Spleen (tissue), 7 donors: ENCODE results near the gene MOB3A.

ENCODE experiments used
- POLR2A ChIP-seq, 3 donors: fragments of 450-650 bp; IDR thresholded peaks; one replicate each; pipeline ENCODE4 v1.5.1; 2017; ENCODE audit warnings: antibody characterized with exemption in 3 of 3, mild to moderate bottlenecking in 1 of 3
- POLR2AphosphoS5 ChIP-seq, 3 donors: sonication (generic); formaldehyde crosslinking; IDR thresholded peaks; one replicate each; pipeline ENCODE4 v1.5.1; 2017; ENCODE audit warnings: antibody characterized with exemption in 3 of 3
- TF ChIP-seq, protein P1 (sequence below), 11 experiments: fragments of 200-600 bp in 7 of 11; fragments of 450-650 bp in 4 of 11; sonication (generic) in 4 of 11; IDR thresholded peaks in 8 of 11; conservative IDR thresholded peaks in 3 of 11; 1 replicate in 7 of 11; 2 replicates in 4 of 11; pipeline versions ENCODE4 v1.4.0 to v1.8.0; 2016 to 2021; ENCODE audit warnings: antibody characterized with exemption in 11 of 11, inconsistent platforms in 4 of 11, mild to moderate bottlenecking in 1 of 11
- donor health status: DM: no; HTN: no; CAD: no; lungs with moderate emphysema.
- donor health status: DM: no; HTN: no; CAD: no.
- donor health status: DM: no; HTN: no; CAD: no.

DNA sequence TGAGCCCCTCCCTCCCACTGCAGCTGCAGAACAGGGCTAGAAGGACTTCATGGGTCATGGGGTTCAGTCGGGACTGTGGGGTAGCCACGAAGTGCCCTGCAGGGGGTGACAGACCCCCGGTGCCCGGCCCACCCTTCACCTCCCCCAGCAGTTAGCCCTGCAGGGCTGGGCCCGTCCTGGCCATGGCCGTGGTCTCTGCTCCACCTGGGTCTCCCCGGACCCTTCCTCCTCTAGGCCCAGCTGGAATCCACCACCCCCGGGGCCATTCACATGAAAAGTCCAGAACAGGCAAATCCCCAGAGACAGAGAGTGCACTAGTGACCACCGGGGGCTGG lies 62.3 kb downstream of the MOB3A start:
- TF ChIP-seq, protein P1, sequence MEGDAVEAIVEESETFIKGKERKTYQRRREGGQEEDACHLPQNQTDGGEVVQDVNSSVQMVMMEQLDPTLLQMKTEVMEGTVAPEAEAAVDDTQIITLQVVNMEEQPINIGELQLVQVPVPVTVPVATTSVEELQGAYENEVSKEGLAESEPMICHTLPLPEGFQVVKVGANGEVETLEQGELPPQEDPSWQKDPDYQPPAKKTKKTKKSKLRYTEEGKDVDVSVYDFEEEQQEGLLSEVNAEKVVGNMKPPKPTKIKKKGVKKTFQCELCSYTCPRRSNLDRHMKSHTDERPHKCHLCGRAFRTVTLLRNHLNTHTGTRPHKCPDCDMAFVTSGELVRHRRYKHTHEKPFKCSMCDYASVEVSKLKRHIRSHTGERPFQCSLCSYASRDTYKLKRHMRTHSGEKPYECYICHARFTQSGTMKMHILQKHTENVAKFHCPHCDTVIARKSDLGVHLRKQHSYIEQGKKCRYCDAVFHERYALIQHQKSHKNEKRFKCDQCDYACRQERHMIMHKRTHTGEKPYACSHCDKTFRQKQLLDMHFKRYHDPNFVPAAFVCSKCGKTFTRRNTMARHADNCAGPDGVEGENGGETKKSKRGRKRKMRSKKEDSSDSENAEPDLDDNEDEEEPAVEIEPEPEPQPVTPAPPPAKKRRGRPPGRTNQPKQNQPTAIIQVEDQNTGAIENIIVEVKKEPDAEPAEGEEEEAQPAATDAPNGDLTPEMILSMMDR (IDR thresholded peaks at IDR 0.05 in 8 of 11, conservative IDR thresholded peaks at IDR 0.05 in 3 of 11) = no peak
- no peak for TF ChIP-seq POLR2A (IDR thresholded peaks at IDR 0.05)
- TF ChIP-seq POLR2AphosphoS5 (IDR thresholded peaks at IDR 0.05) = no peak
